Metanephros (tissue), 1 donor: ENCODE measurements around the gene MTCH1. TPM values are rescaled to one million over a fixed set of nuclear protein-coding genes. Genes with fewer than 3 reads are reported as not detected.

Experiments used
- total RNA-seq: library from RNA; depleted of rRNA; stranded (reverse); fragments of >200 nt; gene quantifications from one replicate; pipeline ENCODE4 v1.2.3, GENCODE V29; 2014

MTCH1 gene
- 146 TPM for total RNA-seq

GRCh38 chr6:36985808-36986703 is at the start of gene MTCH1:
Gene MTCH1 (minus strand): TSS chr6:36986196. CDS start chr6:36986173, 23 bp downstream.

GRCh38 chr6:37005061-37005810 is 19.2 kb upstream of the MTCH1 start, which contains the start of gene FGD2:
Gene FGD2 (plus strand): TSS chr6:37005655. CDS start chr6:37005818, 163 bp downstream.

GRCh38 chr6:36954262-36954931 is 31.6 kb downstream of the MTCH1 start, which contains the start of gene PI16:
Gene PI16 (plus strand): TSS chr6:36954738. CDS start chr6:36954761, 23 bp downstream.

Other genes starting within 250 kb of the MTCH1 start
- 14.2 TPM for gene CPNE5, start 146.8 kb downstream of the MTCH1 start, total RNA-seq
- gene PPIL1, start 111.4 kb downstream of the MTCH1 start, total RNA-seq: 29.0 TPM
- 34.2 TPM for gene C6orf89, start 100.2 kb downstream of the MTCH1 start, total RNA-seq
- 8.8 TPM for gene PI16, start 31.5 kb downstream of the MTCH1 start, total RNA-seq
- 10.9 TPM for gene FGD2, start 19.5 kb upstream of the MTCH1 start, total RNA-seq
- 51.5 TPM for gene PIM1, start 184.0 kb upstream of the MTCH1 start, total RNA-seq